Dendritic cell treated with granulocyte-macrophage colony-stimulating factor and Interleukin-4, amounts not matched to agents 40 ng/mL and 50 ng/mL, for 4 days (primary cell): ENCODE data around the gene NUDT22.
A peak's percentile ranks its signal among the peaks of the same experiment; 100 is the strongest.

Experiments used
- H3K27ac Mint-ChIP-seq: one replicate; pipeline ENCODE4 v1.8.0; 2022; ENCODE audit warnings: mild to moderate bottlenecking, mixed read lengths
- H3K27me3 Mint-ChIP-seq: one replicate; pipeline ENCODE4 v1.8.0; 2022; ENCODE audit warnings: mild to moderate bottlenecking, mixed read lengths
- H3K36me3 Mint-ChIP-seq: one replicate; pipeline ENCODE4 v1.8.0; 2022; ENCODE audit warnings: low read depth, mixed read lengths
- H3K4me1 Mint-ChIP-seq: one replicate; pipeline ENCODE4 v1.8.0; 2022; ENCODE audit warnings: low read depth, mixed read lengths
- H3K4me3 Mint-ChIP-seq: one replicate; pipeline ENCODE4 v1.8.0; 2022; ENCODE audit warnings: mild to moderate bottlenecking, moderate library complexity, mixed read lengths
- H3K9me3 Mint-ChIP-seq: one replicate; pipeline ENCODE4 v1.8.0; 2022; ENCODE audit warnings: mixed read lengths
- intact Hi-C: fragments of 100-400 bp; cut with micrococcal nuclease; formaldehyde crosslinking; loops from one replicate; pipeline ENCODE4 v1.15.0; 2022

NUDT22 gene, protein sequence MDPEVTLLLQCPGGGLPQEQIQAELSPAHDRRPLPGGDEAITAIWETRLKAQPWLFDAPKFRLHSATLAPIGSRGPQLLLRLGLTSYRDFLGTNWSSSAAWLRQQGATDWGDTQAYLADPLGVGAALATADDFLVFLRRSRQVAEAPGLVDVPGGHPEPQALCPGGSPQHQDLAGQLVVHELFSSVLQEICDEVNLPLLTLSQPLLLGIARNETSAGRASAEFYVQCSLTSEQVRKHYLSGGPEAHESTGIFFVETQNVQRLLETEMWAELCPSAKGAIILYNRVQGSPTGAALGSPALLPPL

DNA sequence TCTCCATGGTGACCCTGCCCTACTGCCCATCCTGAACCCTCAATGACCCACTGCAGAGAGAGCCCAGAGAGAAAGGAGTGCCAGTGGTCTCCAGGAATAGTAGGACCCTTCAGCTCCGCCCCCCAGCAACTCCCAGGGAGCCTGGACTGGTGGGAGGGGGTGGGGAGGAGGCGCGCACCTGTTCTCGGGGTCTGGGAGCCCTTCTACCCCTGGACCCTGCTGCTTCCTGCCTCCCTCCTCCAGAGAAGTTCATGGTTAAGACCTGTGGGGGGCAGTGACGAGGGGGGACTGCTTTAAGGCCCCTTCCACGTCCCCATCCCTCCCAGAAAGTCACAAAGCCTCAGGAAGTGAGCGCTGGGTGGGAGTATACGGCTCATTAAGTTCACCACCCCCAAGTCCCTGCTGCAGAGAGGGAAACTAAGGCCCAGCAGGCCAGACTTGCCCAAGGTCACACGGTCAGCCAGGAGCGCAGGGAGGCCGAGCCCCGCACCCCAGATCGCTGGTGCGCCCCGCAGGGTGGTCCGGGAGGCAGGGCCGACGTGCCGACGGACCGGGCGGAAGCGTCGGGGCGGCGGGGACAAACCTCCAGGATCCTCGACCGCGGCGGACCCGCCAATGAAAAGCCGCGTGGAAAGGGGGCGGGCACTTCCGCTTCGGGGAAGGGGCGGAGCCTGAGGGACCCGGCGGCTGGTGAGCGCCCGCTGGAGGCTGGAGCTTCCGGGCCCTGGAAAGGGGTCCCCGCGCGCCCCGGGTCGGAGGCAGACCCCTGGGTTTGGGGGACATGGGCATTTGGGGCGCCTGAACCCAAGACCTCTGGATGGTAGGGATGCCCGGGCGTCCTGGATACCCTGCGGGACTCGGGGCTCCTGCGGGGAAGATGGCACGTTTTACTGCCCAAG lies at the start of gene NUDT22, which contains the start of gene TRPT1:
Gene NUDT22, plus strand, starts transcription at position 667 of the 899 bp plus-strand sequence. CDS start 379 bp downstream, outside the sequence.
Gene TRPT1, minus strand, starts transcription at position 579 of the 899 bp plus-strand sequence. Its CDS starts 326 bp downstream, at position 253.
- peaks cover 61% of the 10 kb centered on the region for H3K4me1 Mint-ChIP-seq
- intact Hi-C loops: loop anchor here (1.0 kb wide), 1 partner anchor 14 kb away; no protein-coding TSS in a partner anchor

GRCh38 chr11:64176751-64177150 lies 49.3 kb upstream of the NUDT22 start:
- peaks cover 7% of the 10 kb centered on the region for H3K27me3 Mint-ChIP-seq
- H3K4me1 Mint-ChIP-seq: peaks cover 28% of the 10 kb centered on the region
- H3K27ac Mint-ChIP-seq: no peak overlapping the region
- H3K36me3 Mint-ChIP-seq: no peaks in the 10 kb centered on the region
- H3K9me3 Mint-ChIP-seq: peaks cover 8% of the 10 kb centered on the region
- intact Hi-C loops: no loop called here
- no peak overlapping the region for H3K4me3 Mint-ChIP-seq

More for the DNA sequence above, at the start of gene NUDT22, which contains the start of gene TRPT1:
- H3K9me3 Mint-ChIP-seq: no peaks in the 10 kb centered on the region
- no peaks in the 10 kb centered on the region for H3K27me3 Mint-ChIP-seq
- H3K4me3 Mint-ChIP-seq: peak within 1 kb of the TSS; percentile 85
- peaks cover 62% of the 10 kb centered on the region for H3K36me3 Mint-ChIP-seq
- peak within 1 kb of the TSS; percentile 92 for H3K27ac Mint-ChIP-seq

DNA sequence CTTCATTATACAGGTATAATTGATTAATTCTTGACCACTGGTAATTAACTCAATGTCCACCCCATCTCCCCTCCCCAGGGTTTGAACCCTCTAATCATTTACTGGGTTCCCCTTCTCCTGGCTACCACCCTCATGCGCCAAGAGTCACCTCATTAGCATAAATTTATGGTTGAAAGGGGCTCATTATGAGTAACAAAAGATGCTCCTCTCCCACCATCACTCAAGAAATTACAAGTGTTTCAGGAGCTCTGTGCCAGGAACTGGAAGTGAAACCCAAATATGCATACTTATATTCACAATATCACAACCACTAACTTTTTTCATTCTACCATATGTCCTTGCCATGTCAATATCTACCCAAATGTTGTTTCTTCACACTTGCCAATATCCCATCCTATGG lies 47.9 kb upstream of the NUDT22 start:
- Mint-ChIP-seq H3K4me3 (no peak overlapping the region), H3K27ac (no peak overlapping the region), H3K4me1 (peaks cover 38% of the 10 kb centered on the region), H3K9me3 (peaks cover 8% of the 10 kb centered on the region), H3K27me3 (peaks cover 7% of the 10 kb centered on the region), H3K36me3 (no peaks in the 10 kb centered on the region)
- intact Hi-C loops: no loop called here

- H3K36me3 Mint-ChIP-seq: no peaks in the 10 kb centered on the region
- H3K4me1 Mint-ChIP-seq: peaks cover 47% of the 10 kb centered on the region
- H3K27ac Mint-ChIP-seq: no peak overlapping the region
- peaks cover 3% of the 10 kb centered on the region for H3K9me3 Mint-ChIP-seq
- peaks cover 6% of the 10 kb centered on the region for H3K27me3 Mint-ChIP-seq
- no peak overlapping the region for H3K4me3 Mint-ChIP-seq
- intact Hi-C loops: no loop called here
These were observed 47.0 kb upstream of the NUDT22 start for GRCh38 chr11:64178951-64179639.

DNA sequence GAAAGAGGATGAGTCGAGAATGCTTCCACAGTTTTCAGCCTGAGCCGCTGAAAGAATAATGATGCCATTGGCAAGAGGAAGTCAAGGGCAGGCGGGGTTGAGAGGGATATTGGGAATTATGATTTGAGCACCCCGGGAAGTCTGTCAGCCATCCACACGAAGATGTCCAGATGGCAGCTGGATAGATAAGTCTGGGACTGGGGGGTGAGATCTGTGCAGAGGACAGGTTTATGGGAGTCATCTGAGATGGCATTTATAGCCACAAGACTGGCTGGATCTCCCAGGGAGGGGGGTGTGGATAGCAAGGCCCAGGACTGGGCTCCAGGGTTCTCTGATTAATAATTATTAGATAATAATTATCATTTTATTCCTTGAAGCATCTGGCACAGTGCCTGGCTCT lies 45.2 kb upstream of the NUDT22 start:
- Mint-ChIP-seq H3K27me3 (peaks cover 5% of the 10 kb centered on the region), H3K9me3 (no peaks in the 10 kb centered on the region), H3K4me3 (no peak overlapping the region), H3K27ac (no peak overlapping the region), H3K36me3 (peaks cover 8% of the 10 kb centered on the region), H3K4me1 (peaks cover 57% of the 10 kb centered on the region)
- intact Hi-C loops: no loop called here

DNA sequence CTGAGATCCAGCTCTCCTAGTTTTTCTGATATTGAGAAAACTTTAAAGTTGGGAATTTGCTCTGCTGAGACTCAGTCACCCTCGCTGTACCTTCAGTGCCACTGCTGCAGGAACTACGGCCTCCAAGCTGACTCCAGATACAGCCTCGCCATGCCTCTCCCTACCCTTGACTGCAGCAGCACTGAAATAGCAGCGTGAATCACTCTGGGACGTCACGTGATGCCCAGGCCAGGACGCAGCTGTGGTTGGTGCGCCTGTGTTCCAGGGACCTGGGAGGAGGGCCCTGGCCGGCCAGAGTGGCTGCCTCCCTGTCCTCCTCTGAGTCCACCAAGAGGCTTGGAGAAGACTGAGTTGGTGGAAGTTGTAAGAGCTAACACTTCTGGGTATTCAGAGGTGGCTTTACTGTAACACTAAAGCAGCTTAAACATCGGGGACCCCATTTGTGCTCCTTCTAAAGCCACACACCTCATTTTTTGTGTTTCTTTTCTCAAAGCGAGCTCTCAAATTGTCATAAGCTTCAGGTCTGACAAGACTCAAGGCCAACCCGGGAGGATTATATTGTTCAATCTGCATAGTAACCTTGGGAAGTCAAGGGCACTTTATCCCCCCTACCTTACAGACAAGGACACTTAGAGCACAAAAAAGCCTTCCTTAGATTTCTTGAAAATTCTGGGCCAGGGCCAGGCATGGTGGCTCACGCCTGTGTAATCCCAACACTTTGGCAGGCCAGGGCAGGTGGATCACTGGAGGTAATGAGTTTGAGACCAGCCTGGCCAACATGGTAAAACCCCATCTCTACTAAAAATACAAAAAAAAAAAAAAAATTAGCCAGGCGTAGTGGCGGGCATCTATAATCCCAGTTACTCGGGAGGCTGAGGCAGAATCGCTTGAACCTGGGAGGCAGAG lies 44.3 kb upstream of the NUDT22 start:
- Mint-ChIP-seq H3K27ac (peak overlapping the region; percentile 63), H3K36me3 (peaks cover 12% of the 10 kb centered on the region), H3K27me3 (peaks cover 3% of the 10 kb centered on the region), H3K4me3 (peak overlapping the region; percentile 28), H3K4me1 (peaks cover 57% of the 10 kb centered on the region), H3K9me3 (no peaks in the 10 kb centered on the region)
- intact Hi-C loops: no loop called here

DNA sequence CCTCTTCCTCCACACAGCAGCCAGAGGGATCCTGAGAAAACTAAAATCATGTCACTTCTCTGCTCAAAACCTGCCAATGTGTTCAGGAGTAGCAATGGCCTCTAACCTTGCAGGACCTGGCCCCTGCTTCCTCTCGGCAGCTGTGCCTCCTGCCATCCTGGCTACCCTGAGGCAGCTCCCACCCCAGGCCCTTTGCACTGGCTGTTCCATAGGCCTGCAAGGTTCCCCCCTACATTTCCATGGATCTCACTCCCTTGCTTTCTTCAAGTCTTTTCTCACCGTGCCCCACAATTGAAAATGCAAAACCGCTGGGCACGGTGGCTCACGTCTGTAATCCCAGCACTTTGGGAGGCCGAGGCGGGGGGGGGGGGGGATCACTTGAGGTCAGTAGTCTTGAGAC lies 42.2 kb upstream of the NUDT22 start:
- H3K36me3 Mint-ChIP-seq: peaks cover 21% of the 10 kb centered on the region
- intact Hi-C loops: no loop called here
- H3K4me3 Mint-ChIP-seq: no peak overlapping the region
- H3K4me1 Mint-ChIP-seq: peaks cover 44% of the 10 kb centered on the region
- H3K27ac Mint-ChIP-seq: no peak overlapping the region
- no peaks in the 10 kb centered on the region for H3K27me3 Mint-ChIP-seq
- H3K9me3 Mint-ChIP-seq: no peaks in the 10 kb centered on the region

DNA sequence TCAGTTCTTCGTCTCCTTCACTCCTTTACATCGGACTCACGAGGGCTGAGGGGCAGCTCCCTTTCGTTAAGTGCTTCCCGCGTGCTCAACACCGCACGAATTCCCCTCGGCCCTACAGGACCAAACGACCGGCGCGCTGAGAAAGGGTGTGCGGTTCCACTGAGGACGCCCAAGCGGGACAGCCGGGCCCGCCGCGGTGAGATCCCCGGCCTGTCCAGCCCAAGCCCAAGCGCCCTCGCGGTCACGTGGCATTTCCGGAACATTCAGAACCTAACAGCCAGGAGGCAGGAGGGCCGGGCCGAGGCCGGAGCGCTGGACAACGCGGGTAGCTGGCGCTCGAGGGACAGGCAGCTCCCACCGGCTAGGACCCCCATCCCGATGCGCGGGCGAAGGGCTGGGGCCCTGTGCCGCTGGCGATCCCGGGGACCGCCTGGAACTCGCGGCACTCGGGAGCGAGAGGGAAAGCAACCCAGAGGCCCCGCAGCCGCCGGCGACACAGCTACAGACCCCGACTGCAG lies 40.8 kb upstream of the NUDT22 start:
- H3K27me3 Mint-ChIP-seq: no peaks in the 10 kb centered on the region
- intact Hi-C loops: no loop called here
- peaks cover 49% of the 10 kb centered on the region for H3K4me1 Mint-ChIP-seq
- H3K4me3 Mint-ChIP-seq: no peak overlapping the region
- H3K36me3 Mint-ChIP-seq: peaks cover 32% of the 10 kb centered on the region
- no peak overlapping the region for H3K27ac Mint-ChIP-seq
- no peaks in the 10 kb centered on the region for H3K9me3 Mint-ChIP-seq

DNA sequence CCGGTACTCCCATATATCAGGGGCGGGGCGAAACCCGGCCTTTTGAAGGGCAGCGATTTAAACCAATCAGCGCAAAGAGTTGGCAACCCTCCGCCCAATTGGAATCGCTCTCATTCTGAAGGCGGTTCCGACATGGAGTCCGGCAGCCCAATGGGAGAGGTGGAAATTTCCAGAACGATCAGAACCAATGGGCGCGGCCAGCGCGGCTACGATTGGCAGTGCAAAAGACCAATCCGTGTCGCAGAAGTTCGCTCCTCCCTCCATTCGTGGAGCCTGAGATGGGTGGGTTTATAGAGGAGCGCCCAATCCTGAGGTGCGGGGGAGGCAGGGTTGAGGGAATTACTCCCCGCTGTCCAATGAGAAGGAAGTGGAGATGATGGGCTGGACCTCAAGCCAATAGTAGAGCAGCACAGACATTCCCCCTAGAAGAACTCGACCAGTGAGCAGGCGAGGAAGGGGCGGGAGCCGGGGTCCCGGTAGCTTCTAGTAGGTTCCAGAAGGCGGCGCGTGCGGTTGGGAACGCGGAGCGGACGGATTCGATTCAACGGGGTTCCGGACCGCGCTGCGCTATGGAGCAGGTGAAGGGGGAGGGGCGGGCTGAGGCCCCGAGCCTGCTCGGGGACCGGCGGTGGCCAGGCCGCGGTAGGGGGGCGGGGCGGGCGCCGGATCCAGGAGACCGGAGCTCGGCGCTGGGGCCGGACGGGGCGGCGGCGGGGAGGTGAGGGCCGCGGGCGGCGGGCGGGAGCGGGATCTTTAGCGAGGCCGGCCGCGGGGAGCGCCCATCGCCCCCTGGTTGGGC lies 40.2 kb upstream of the NUDT22 start, which contains the start of gene STIP1:
Gene STIP1, plus strand, starts transcription at position 479 of the 799 bp plus-strand sequence. Its CDS starts 91 bp downstream, at position 570.
- Mint-ChIP-seq H3K27me3 (no peaks in the 10 kb centered on the region), H3K4me1 (peaks cover 48% of the 10 kb centered on the region), H3K4me3 (no peak within 1 kb of the TSS), H3K9me3 (no peaks in the 10 kb centered on the region), H3K36me3 (peaks cover 38% of the 10 kb centered on the region), H3K27ac (no peak within 1 kb of the TSS)
- intact Hi-C loops: no loop called here

GRCh38 chr11:64186492-64187165 lies 39.4 kb upstream of the NUDT22 start:
- H3K9me3 Mint-ChIP-seq: no peaks in the 10 kb centered on the region
- no peaks in the 10 kb centered on the region for H3K27me3 Mint-ChIP-seq
- no peak overlapping the region for H3K27ac Mint-ChIP-seq
- peaks cover 43% of the 10 kb centered on the region for H3K36me3 Mint-ChIP-seq
- H3K4me3 Mint-ChIP-seq: no peak overlapping the region
- intact Hi-C loops: no loop called here
- peaks cover 45% of the 10 kb centered on the region for H3K4me1 Mint-ChIP-seq

DNA sequence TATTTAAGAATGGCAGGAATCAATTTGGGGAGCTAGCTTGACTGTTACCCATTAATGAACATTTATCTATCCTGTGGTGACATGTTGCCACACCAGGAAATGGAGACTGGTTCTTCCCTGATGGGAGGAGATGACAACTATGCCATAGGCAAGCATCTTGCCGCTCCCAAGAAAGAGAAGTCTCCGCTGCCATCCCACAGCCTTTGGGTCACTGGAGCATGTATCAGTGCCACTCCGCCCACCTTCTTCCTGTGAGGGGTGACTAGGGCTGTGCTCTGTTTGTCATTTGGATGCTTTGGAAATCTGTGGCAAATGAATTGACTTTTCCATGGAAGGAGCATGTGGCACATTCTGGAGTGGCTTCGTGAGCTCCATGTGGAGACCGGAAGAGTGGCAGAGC lies 33.6 kb upstream of the NUDT22 start:
- H3K27me3 Mint-ChIP-seq: no peaks in the 10 kb centered on the region
- H3K27ac Mint-ChIP-seq: no peak overlapping the region
- no peaks in the 10 kb centered on the region for H3K9me3 Mint-ChIP-seq
- peaks cover 82% of the 10 kb centered on the region for H3K36me3 Mint-ChIP-seq
- no peak overlapping the region for H3K4me3 Mint-ChIP-seq
- intact Hi-C loops: no loop called here
- peaks cover 38% of the 10 kb centered on the region for H3K4me1 Mint-ChIP-seq

DNA sequence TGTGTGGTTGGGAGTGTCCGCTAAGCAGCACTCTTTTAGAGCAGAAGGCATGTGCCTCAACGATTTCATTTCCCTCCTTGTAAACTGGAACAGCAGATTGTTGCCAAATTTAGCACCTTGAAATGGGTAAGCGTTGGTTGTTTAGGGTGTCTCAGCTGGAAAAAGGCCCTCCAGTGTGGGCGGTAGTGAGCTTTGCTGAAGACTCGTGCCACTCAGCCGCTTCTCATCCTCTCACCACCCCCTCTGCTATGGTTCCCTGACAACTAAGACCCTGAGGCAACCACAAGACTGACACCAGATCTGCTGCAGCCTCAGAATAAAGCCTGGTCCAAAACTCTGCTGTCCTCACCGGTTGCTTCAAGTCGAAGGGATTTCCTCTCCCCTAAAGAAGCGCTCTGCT lies 29.4 kb upstream of the NUDT22 start:
- Mint-ChIP-seq H3K9me3 (no peaks in the 10 kb centered on the region), H3K4me3 (no peak overlapping the region), H3K36me3 (peaks cover 94% of the 10 kb centered on the region), H3K4me1 (peaks cover 41% of the 10 kb centered on the region), H3K27ac (no peak overlapping the region), H3K27me3 (no peaks in the 10 kb centered on the region)
- intact Hi-C loops: no loop called here
